ENCODE results near the gene STK11. TPM values are rescaled to one million over a fixed set of nuclear protein-coding genes. Genes with fewer than 3 reads are reported as not detected.

STK11 gene
- polyA plus RNA-seq, 4 donors, result 57.7 to 86.2 (median 66.4) TPM

DNA sequence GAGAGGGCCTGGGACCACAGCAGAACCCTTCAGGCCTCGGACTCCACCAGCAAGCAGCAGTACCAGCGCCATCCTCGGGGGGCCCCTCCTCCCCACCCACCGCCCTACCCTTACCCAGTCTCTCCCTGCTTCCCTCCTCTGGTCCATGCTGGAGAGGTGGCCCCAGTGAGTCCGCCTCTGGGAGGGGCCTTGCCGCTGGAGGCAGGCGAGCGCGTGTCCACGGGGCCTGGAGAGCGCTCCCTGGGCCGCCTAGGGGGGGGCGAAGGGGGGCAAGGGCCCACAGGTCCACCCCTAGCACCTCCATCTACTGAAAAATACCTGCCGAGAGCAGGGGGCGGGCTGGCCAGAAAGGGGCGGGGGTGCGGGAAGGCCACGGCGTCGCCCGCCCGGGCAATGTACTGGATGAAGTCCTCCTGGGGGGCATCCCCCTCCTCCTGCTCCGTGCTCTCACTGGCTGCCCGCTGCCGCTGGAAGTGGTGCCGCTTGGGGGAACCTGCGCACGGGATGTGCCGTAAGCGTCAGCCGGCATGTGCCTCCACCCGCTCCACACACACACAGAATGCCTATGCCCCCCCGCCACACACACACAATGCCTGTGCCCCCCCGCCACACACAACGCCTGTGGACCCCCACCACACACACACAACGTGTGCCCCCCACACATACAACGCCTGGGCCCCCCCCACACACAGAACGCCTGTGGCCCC is 25.4 kb downstream of the STK11 start:
- no peaks in the 10 kb centered on the region for H3K9me3 ChIP-seq (ENCODE audit: control insufficient read depth in 2 of 2, insufficient read depth in 1 of 2, low read depth in 1 of 2, low read length in 1 of 2)
- H3K4me1 ChIP-seq (ENCODE audit: control insufficient read depth in 3 of 3, insufficient read depth in 2 of 3, low read depth in 1 of 3, low read length in 2 of 3), result peaks cover 0 to 26% (median 0%) of the 10 kb centered on the region in 3 donors
- H3K27me3 ChIP-seq (ENCODE audit: control insufficient read depth in 3 of 3, insufficient read depth in 3 of 3, low read length in 3 of 3), result peaks cover 0 to 5% (median under 1%) of the 10 kb centered on the region in 3 donors
- H3K36me3 ChIP-seq (ENCODE audit: control insufficient read depth in 3 of 3, insufficient read depth in 2 of 3, low read depth in 1 of 3, low read length in 3 of 3), result peaks cover 7 to 40% (median 11%) of the 10 kb centered on the region in 3 donors
- no peak overlapping the region for H3K4me3 ChIP-seq (ENCODE audit: low read depth in 1 of 3, low read length in 3 of 3)
- no peak overlapping the region for H3K27ac ChIP-seq (ENCODE audit: low read depth in 1 of 3, low read length in 2 of 3)
- DNase-seq (no peak), FAIRE-seq (no peak)
- WGBS, 3 donors, result 31 to 76% (median 59%) methylated on average over 17 to 38 of the region's 38 CpGs

DNA sequence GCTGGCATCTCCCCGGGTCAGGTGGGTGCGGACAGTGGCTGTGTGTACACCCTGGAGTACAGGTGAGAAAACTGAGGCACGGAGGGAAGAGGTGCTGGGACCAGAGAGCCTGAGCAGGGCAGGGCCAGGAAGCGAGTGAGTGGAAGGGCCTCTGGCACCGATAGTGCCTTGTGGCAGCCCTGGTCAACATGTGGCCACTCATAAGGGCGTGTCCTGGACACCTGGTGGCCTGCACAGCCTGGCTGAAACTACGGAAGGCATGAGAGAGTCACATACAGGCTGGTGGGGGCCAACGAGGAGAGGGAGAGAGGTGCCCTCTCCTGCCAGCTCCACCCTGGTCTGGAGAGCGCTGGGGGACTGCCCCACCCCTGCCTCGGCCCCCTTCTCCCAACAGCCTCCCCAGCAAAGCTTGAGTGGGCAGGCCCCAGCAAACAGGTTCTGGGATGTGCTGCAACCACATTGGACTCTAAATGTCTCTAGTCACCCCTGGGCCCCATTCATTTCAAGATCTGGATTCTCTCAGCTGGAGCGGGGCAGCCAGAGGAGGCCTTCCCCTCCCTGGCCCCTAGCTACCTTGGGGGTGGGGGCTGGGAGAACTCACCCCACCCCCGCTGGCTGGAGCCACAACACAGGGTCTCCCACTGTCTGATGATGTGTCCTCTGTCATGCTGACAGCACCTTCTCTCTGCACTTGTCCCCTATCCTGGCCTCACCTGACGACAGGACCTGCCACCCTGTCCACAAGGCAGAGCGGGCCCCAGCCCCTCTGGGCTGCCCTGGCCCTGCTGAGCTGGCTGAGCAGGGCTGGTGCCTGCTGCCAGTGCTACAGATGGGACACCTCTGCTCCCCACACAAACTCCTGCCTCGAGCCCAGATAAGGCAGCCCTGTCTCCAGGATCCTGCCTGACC is 26.4 kb downstream of the STK11 start:
- H3K27ac ChIP-seq (ENCODE audit: low read depth in 1 of 3, low read length in 2 of 3), result peak overlapping the region in 1 of 3 donors; percentile 13
- no peaks in the 10 kb centered on the region for H3K9me3 ChIP-seq (ENCODE audit: control insufficient read depth in 2 of 2, insufficient read depth in 1 of 2, low read depth in 1 of 2, low read length in 1 of 2)
- H3K4me1 ChIP-seq (ENCODE audit: control insufficient read depth in 3 of 3, insufficient read depth in 2 of 3, low read depth in 1 of 3, low read length in 2 of 3), result peaks cover 0 to 29% (median 0%) of the 10 kb centered on the region in 3 donors
- peaks cover 7 to 30% (median 7%) of the 10 kb centered on the region in 3 donors for H3K36me3 ChIP-seq (ENCODE audit: control insufficient read depth in 3 of 3, insufficient read depth in 2 of 3, low read depth in 1 of 3, low read length in 3 of 3)
- H3K4me3 ChIP-seq (ENCODE audit: low read depth in 1 of 3, low read length in 3 of 3), result no peak overlapping the region
- FAIRE-seq (no peak), DNase-seq (no peak)
- peaks cover 2 to 12% (median 5%) of the 10 kb centered on the region in 3 donors for H3K27me3 ChIP-seq (ENCODE audit: control insufficient read depth in 3 of 3, insufficient read depth in 3 of 3, low read length in 3 of 3)
- 45 to 67% (median 54%) methylated on average over 13 to 15 of the region's 15 CpGs for WGBS, 3 donors

DNA sequence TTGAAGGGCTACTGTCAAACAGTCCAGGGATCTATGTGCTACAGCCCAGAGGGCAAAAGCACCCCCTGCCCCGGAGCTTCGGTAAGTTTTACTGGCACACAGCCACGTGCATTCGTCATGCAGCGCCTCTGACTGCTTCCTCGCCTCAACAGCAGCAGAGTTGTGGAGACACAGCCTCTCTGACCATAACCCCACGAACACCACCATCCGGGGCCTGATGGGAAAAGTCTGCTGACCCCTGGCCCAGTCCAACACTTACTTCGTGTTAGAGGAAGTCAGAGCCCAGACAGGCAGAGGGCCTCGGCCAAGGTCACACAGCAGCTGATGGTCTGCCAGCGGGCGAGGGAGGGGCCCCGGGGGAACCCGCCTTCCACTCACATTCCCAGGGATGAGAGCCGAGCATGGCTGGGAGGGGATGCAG is 27.1 kb downstream of the STK11 start:
- Histone ChIP-seq H3K36me3 (ENCODE audit: control insufficient read depth in 3 of 3, insufficient read depth in 2 of 3, low read depth in 1 of 3, low read length in 3 of 3) (peaks cover 2 to 24% (median 4%) of the 10 kb centered on the region in 3 donors), H3K9me3 (ENCODE audit: control insufficient read depth in 2 of 2, insufficient read depth in 1 of 2, low read depth in 1 of 2, low read length in 1 of 2) (no peaks in the 10 kb centered on the region), H3K4me3 (ENCODE audit: low read depth in 1 of 3, low read length in 3 of 3) (no peak overlapping the region), H3K27me3 (ENCODE audit: control insufficient read depth in 3 of 3, insufficient read depth in 3 of 3, low read length in 3 of 3) (peaks cover 5 to 18% (median 6%) of the 10 kb centered on the region in 3 donors), H3K4me1 (ENCODE audit: control insufficient read depth in 3 of 3, insufficient read depth in 2 of 3, low read depth in 1 of 3, low read length in 2 of 3) (peaks cover 0 to 29% (median 0%) of the 10 kb centered on the region in 3 donors), H3K27ac (ENCODE audit: low read depth in 1 of 3, low read length in 2 of 3) (peak overlapping the region in 1 of 3 donors; percentile 13)
- WGBS, 3 donors, result 13 to 32% (median 13%) methylated on average over 14 to 15 of the region's 15 CpGs
- DNase-seq (peak in 1 of 2 donors; percentile 55), FAIRE-seq (no peak)

DNA sequence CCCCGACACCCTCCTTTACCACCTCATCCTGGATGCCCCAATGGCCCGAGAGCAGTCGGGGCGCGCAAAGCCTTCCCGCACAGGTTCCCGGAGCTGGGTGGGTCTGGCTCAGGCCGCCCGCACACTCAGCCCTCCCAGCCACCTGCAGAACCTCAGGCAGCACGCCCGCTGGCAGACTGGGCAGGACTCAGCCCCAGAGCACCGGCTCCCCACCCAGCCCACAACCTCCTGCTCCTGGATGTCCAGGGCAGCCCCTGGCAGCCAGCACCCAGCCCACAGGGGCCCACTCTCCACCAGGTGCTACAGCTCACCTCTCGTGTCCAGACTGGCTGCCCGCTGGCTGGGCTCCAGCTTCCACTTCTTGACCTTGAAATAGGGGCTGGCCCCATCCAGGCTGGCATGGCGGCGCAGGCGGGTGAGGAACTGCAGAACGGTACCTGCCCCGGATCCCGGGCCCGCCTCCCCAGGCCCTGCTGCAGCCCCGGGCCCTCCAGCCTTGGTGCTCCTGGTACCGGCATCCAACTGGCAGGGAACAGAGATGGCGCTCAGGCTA is 27.6 kb downstream of the STK11 start:
- no peak overlapping the region for H3K4me3 ChIP-seq (ENCODE audit: low read depth in 1 of 3, low read length in 3 of 3)
- WGBS, 3 donors, result 33 to 75% (median 35%) methylated on average over 20 to 24 of the region's 24 CpGs
- H3K9me3 ChIP-seq (ENCODE audit: control insufficient read depth in 2 of 2, insufficient read depth in 1 of 2, low read depth in 1 of 2, low read length in 1 of 2), result no peaks in the 10 kb centered on the region
- H3K36me3 ChIP-seq (ENCODE audit: control insufficient read depth in 3 of 3, insufficient read depth in 2 of 3, low read depth in 1 of 3, low read length in 3 of 3), result peaks cover 0 to 20% (median 0%) of the 10 kb centered on the region in 3 donors
- peaks cover 5 to 20% (median 6%) of the 10 kb centered on the region in 3 donors for H3K27me3 ChIP-seq (ENCODE audit: control insufficient read depth in 3 of 3, insufficient read depth in 3 of 3, low read length in 3 of 3)
- no peak for FAIRE-seq
- peaks cover 0 to 32% (median 2%) of the 10 kb centered on the region in 3 donors for H3K4me1 ChIP-seq (ENCODE audit: control insufficient read depth in 3 of 3, insufficient read depth in 2 of 3, low read depth in 1 of 3, low read length in 2 of 3)
- H3K27ac ChIP-seq (ENCODE audit: low read depth in 1 of 3, low read length in 2 of 3), result no peak overlapping the region
- no peak for DNase-seq

DNA sequence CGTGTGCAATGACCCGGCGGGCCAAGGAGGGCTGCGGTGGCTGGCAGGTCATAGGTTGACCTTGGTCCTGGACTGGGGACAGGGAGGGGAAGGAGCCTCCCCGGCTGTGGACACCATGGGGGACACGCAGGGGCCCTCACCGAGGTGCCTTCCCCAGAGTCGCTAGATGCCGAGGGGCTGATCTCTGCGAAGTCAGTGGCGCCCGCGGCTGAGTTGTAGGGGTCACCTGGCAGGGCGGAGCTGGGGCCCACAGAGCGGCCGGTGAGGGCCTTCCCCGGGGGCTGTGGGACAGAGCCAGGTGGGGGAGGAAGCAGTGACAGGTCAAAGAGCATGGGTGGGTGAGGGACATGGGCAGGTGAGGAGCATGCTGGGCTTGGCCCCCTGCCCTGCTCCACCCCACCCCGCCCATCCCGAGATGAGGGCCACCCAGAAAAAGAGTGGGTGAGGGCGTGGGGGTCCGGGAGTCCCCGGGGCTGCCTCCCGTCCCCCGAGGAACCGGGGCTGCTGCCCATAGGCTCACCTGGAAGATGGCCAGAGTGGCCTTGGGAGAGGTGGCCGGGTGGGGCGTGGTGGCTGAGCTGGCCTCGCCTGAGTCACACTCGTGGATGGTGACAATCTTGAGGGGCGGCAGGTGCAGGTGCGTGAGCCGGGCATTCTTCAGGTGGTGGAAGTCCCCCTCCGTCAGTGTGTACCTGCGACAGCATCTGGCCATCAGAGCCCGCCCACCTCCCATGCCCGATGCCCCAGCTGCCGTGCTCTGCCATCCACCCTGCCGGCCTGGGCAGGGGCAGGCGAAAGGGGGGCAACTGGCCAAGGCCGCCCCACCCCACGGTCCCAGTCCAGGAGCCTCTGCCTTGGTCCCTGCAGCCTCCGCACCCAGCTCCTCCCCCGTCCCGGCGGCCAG is 28.7 kb downstream of the STK11 start:
- WGBS, 3 donors, result 27 to 81% (median 44%) methylated on average over 36 to 45 of the region's 45 CpGs
- Histone ChIP-seq H3K9me3 (ENCODE audit: control insufficient read depth in 2 of 2, insufficient read depth in 1 of 2, low read depth in 1 of 2, low read length in 1 of 2) (no peaks in the 10 kb centered on the region), H3K4me3 (ENCODE audit: low read depth in 1 of 3, low read length in 3 of 3) (no peak overlapping the region), H3K4me1 (ENCODE audit: control insufficient read depth in 3 of 3, insufficient read depth in 2 of 3, low read depth in 1 of 3, low read length in 2 of 3) (peaks cover 0 to 33% (median 3%) of the 10 kb centered on the region in 3 donors), H3K27me3 (ENCODE audit: control insufficient read depth in 3 of 3, insufficient read depth in 3 of 3, low read length in 3 of 3) (peaks cover 5 to 23% (median 6%) of the 10 kb centered on the region in 3 donors), H3K27ac (ENCODE audit: low read depth in 1 of 3, low read length in 2 of 3) (no peak overlapping the region), H3K36me3 (ENCODE audit: control insufficient read depth in 3 of 3, insufficient read depth in 2 of 3, low read depth in 1 of 3, low read length in 3 of 3) (peaks cover 0 to 19% (median 0%) of the 10 kb centered on the region in 3 donors)
- FAIRE-seq (no peak), DNase-seq (no peak)

DNA sequence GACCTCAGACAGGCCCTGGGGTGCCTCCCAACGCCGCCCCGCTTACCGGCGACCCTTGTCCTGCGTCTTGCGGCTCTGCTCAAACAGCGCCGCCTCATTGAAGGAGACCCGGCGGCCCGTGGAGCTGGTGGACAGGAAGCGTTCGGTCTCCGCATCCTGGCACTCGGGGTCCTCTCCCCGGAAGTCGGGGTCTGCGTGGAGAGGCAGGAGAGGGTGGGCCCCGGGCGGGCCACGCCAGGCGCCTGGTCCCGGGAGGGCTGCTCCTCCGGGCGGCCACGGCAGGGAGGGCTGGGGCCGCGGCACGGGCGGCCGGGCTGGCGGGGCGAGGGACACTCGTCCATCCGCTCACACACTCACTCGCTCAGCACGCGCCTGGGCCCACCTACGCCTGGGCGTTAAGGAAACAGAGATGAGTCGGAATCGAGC is 29.4 kb downstream of the STK11 start:
- peaks cover 0 to 37% (median 3%) of the 10 kb centered on the region in 3 donors for H3K4me1 ChIP-seq (ENCODE audit: control insufficient read depth in 3 of 3, insufficient read depth in 2 of 3, low read depth in 1 of 3, low read length in 2 of 3)
- peaks cover 0 to 19% (median 0%) of the 10 kb centered on the region in 3 donors for H3K36me3 ChIP-seq (ENCODE audit: control insufficient read depth in 3 of 3, insufficient read depth in 2 of 3, low read depth in 1 of 3, low read length in 3 of 3)
- no peak overlapping the region for H3K4me3 ChIP-seq (ENCODE audit: low read depth in 1 of 3, low read length in 3 of 3)
- peaks cover 5 to 23% (median 6%) of the 10 kb centered on the region in 3 donors for H3K27me3 ChIP-seq (ENCODE audit: control insufficient read depth in 3 of 3, insufficient read depth in 3 of 3, low read length in 3 of 3)
- no peak overlapping the region for H3K27ac ChIP-seq (ENCODE audit: low read depth in 1 of 3, low read length in 2 of 3)
- DNase-seq (no peak), FAIRE-seq (no peak)
- no peaks in the 10 kb centered on the region for H3K9me3 ChIP-seq (ENCODE audit: control insufficient read depth in 2 of 2, insufficient read depth in 1 of 2, low read depth in 1 of 2, low read length in 1 of 2)
- WGBS, 3 donors, result 52 to 87% (median 60%) methylated on average over 43 of the region's 43 CpGs

DNA sequence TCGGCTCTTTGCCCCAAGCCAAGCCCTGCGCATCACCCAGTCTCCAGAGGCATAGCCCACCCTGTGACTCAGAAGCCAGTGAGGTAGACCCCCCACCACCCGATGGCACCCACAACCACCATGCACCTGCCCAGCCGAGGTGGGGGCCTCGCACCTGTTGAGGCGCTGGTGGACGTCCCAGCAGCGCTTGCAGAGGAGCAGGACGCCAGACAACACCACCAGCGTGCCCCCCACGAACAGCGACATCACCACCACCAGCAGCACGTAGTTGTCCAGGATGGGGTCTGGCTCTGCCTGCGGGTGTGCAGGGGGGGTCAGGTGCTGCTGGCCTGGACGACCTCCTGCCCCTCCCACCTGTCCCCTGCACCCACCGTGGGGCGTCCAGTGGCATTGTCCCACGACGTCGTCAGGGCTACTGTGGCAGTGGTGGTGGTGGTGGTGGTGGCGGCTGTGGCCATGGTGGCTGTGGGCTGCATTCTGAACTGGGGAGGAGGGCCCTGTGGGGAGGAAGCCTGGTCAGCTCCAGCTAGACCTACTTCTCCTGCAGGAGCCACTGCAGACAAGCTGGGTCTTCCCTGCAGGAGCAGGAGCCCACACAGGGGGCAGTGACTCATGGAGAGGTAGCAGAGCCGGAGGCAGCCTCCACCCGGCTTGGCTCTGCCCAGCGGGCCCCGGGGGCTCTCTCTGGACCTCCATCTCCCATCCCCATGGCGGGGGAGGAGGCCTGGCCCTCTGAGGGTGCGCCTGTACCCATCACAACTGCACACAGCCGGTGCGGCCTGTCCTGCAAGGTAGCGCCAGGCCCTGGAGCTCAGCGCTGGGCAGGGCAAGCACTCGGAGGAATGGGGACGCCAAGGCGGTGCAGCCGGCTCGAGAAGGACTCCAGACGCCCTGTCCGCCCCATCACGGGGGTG is 30.3 kb downstream of the STK11 start:
- H3K9me3 ChIP-seq (ENCODE audit: control insufficient read depth in 2 of 2, insufficient read depth in 1 of 2, low read depth in 1 of 2, low read length in 1 of 2), result no peaks in the 10 kb centered on the region
- no peak for DNase-seq
- H3K27ac ChIP-seq (ENCODE audit: low read depth in 1 of 3, low read length in 2 of 3), result no peak overlapping the region
- peaks cover 1 to 37% (median 3%) of the 10 kb centered on the region in 3 donors for H3K4me1 ChIP-seq (ENCODE audit: control insufficient read depth in 3 of 3, insufficient read depth in 2 of 3, low read depth in 1 of 3, low read length in 2 of 3)
- 53 to 77% (median 57%) methylated on average over 31 to 39 of the region's 39 CpGs for WGBS, 3 donors
- peaks cover 0 to 19% (median 0%) of the 10 kb centered on the region in 3 donors for H3K36me3 ChIP-seq (ENCODE audit: control insufficient read depth in 3 of 3, insufficient read depth in 2 of 3, low read depth in 1 of 3, low read length in 3 of 3)
- FAIRE-seq, result no peak
- H3K27me3 ChIP-seq (ENCODE audit: control insufficient read depth in 3 of 3, insufficient read depth in 3 of 3, low read length in 3 of 3), result peaks cover 5 to 23% (median 6%) of the 10 kb centered on the region in 3 donors
- no peak overlapping the region for H3K4me3 ChIP-seq (ENCODE audit: low read depth in 1 of 3, low read length in 3 of 3)
